Measurements from ENCODE around the gene ZDBF2.
"Not testable (repeated sequence)": the region's sequence is repeated elsewhere in the genome, so short reads cannot be mapped to it uniquely, and the experiment has no call there.

The ZDBF2 gene

DNA sequence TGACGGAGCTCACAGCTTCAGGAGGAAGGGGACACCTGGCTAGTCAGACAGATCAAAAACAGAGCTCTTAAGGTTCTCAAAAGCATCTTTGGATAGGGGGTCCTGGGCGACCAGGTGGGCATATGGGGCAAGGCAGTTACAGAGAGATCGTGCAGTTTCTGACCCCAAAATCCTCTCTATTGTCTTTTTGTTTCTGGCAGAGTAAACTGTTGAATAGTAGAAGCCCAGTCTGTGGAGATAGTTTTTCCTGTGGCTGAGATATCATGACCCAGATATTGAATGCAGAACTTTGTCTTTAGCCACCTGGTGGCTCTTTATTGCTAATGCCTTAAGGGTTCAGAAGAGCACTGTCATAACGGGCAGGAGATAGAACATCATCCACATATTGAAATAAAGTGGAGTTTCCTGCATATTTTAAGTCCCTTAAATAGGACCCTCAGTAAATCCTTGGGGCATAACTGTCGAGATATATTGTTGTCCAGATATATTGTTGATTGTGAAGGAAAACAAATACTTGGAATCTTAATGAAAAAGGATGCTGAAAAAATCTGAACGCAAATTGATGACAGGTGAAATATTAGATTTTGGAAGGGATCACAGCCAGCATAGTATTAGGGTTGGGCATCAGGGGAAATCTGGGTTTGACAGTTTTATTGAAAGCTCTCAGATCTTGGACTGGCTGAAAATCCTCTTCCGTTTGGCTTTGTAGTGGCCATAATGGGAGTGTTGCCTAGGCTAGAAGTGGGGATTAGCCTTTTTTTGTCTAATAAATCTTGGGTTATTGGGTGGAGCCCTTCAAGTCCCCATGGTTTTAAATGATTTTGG, 14.1 kb upstream of the ZDBF2 start:
- no peak for DNase-seq

- DNase-seq = no peak
These were observed 10.4 kb upstream of the ZDBF2 start for GRCh38 chr2:206263959-206264603.

GRCh38 chr2:206266130-206267125, 8.0 kb upstream of the ZDBF2 start:
- no peak for DNase-seq

- DNase-seq = no peak
These were observed 6.9 kb upstream of the ZDBF2 start for GRCh38 chr2:206267567-206267966.

DNA sequence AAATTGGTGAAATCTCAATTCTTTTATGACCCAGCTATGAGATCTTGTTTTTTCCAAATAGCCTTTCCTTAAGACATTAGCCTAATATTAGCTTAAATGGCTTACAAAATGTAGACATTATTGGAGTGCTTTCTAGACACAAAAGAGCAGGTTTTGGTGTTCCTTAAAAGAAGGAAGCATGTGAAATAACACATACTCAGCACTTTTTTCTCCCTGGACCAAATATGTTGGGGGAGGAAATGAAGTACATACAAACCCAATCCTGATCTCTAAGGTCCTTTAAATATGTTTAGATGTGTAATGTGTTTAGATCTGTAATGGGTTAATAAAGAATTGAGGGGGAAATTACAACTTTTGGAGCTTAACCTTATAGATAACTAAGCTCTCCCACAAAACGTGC, 3.4 kb upstream of the ZDBF2 start:
- no peak for DNase-seq

DNA sequence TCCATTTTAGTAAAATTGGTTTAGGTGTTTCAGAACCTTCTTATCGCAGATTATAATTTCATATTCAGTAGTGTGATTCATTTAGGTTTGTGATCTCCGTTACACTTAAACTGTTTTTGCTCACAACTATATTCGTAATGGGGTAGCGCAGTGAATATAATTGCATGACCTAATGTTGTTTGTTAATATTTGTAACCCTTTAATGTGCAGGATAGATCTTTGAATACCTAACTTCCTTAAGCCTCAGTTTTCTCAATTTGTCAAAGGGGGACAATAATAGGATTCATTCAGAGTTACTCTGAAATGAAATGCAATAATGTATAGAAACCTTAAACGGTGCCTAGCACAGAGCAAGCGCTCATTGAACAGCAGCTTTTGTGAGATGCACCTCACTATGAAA, 558 bp upstream of the ZDBF2 start:
- DNase-seq = no peak

DNA sequence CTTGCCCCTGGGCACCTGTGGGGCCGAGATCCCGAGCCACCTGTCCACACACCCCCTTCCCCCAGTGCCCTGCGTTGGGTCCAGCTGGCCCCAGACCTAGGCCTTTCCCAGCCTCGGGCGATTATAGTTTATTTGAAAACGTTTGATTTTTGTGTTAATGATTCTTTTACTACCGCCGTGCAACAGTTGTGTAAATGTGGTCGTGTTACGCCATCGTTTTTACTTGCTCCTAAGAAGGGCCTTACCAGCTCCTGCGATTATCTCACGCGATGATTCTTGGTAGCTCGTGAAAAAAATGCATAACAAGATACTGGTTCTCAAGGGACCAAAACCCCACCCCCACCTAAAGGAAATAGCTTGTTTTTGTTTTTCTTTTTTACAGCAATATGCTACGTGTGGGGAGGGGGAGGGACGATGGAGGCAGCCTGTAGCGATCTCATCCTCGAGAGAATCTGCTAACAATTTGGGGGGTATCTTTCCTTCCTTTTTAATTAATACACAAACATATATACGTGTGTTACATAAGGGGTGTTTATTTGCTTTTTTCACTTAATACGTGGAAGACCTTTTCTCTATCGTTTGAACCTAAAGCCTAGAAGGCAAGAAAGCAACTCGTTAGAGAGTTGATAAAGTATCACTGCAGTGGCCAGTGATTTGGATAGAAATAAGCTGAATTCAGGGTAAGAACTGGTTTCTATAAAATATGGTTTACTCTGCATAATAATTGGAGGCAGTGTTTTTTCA, 1.0 kb downstream of the ZDBF2 start:
- DNase-seq = peak; percentile 3

DNA sequence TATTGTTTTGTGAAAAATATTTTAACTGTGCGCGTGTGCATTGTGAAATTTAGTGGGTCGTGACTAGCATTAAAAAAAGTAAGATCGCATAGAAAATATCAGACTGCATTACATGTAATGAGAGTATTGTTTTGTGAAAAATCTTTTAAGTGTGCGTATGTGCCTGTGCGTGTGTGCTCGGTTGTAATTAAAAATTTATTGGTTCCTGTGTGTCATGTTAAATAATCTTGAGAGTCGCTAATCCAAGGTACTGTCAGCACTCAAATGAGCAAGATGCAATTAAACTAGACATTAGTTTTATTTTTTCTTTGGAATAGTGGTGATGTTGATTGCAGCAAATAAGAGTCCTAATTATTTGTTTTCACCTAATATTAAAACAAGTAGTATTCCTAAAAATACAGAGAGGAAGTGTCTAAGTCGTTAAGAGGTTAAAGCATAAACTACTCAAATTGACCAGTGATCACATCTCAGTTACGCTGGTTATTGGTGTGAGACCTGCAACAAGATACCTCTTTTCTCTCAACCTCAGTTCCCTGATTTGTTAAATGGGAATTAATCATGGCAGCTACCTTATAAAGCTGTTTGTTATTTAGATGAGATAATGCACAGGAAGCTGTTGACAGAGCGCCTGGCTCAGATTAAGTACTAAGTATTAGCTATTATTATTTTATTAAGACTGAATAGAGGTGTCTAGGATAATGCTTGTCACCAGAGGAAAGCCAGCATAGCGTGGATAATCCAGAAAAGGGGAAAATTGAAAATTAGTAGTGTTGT, 1.9 kb downstream of the ZDBF2 start:
- DNase-seq = no peak

- DNase-seq = no peak
These were observed 3.0 kb downstream of the ZDBF2 start for GRCh38 chr2:206277503-206277902.

GRCh38 chr2:206282746-206283145, 8.3 kb downstream of the ZDBF2 start:
- DNase-seq = no peak

GRCh38 chr2:206287197-206287596, 12.7 kb downstream of the ZDBF2 start:
- no peak for DNase-seq

DNA sequence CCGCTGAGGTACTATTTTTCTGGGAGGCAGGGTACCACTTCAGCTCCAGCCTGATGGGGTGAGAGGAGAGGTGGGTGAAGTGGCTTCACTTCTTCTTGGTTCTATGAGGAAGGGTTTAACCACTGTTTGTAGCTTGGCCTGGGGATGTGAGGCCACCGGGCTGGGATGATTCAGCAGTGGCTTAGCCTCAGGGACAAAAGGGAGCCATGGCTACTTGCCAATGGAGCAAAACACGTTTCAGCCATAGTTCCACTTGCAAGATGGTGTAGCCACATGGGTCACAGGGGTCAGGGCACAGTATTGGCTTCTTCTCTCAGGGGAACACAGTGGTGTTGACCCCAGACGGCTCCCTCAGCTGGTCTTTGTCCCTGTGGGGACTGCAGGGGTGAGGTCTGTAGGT, 14.9 kb downstream of the ZDBF2 start:
- DNase-seq = no peak

- DNase-seq = no peak
These were observed 21.7 kb downstream of the ZDBF2 start for GRCh38 chr2:206296128-206296527.

GRCh38 chr2:206299608-206300007, 25.1 kb downstream of the ZDBF2 start:
- DNase-seq = not testable (repeated sequence)

DNA sequence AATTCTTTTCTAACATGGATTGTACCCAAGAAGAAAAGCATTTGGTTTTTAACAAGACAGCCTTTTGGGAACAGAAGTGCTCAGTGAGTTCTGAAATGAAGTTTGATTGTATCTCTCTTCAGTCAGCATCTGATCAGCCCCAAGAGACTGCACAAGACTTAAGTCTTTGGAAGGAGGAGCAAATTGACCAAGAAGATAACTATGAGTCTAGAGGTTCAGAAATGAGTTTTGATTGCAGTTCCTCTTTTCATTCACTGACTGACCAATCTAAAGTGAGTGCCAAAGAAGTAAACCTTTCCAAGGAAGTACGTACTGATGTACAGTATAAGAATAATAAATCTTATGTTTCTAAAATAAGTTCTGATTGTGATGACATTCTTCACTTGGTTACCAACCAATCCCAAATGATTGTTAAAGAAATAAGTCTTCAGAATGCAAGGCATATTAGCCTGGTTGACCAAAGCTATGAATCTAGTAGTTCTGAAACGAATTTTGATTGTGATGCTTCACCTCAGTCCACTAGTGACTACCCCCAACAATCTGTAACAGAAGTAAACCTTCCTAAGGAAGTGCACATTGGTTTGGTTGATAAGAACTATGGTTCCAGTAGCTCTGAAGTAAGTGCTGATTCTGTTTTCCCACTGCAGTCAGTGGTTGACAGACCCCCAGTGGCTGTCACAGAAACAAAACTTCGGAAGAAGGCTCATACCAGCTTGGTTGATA, 31.2 kb downstream of the ZDBF2 start:
- DNase-seq = no peak

- no peak for DNase-seq
These were observed 36.6 kb downstream of the ZDBF2 start for GRCh38 chr2:206311026-206311425.

DNA sequence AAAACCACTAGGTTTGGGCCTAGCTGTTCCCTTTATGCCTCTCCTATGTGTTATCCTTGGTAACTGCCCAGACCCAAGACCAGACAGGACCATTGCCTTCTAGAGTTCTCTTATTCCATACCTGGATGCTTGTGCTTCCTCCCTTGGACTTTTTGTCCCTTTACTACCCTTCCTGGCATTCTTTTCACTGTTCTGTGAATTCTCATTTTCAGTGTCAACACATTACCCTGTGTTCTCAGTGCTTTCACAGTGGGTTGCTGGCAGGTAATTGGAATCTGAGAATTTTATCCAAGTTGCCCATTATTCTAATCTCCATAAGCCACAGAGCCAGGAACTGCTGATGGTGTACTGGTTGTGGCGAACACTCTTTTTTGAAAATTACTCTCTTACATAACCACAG, 41.7 kb downstream of the ZDBF2 start:
- DNase-seq = no peak

- DNase-seq = no peak
These were observed 48.6 kb downstream of the ZDBF2 start for GRCh38 chr2:206323033-206323432.

DNA sequence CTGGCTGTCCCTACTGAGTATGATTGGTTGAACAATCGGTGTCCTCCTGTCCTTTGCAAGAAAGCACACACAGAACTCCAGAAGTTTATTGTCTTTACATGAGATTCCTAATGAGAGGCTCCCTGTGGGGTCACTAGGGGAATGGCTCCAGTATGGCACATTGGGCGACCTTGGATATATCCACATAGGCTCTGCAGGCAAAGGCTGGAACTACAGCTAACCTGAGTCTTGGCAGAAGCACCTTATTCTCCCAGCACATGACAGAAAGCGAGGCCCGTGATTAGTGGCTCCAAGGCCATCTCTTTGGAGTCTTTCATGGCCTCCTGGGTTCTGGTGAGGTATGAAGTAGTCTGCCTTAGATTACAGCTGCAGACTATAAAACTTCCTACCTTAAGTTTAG, 49.0 kb downstream of the ZDBF2 start:
- DNase-seq = no peak

- no peak for DNase-seq
These were observed 50.4 kb downstream of the ZDBF2 start for GRCh38 chr2:206324869-206325268.

- no peak for DNase-seq
These were observed 54.5 kb downstream of the ZDBF2 start for GRCh38 chr2:206328974-206329373.

Measured in CD4-positive, alpha-beta T cell treated with Interferon gamma for 1 hour (primary cell).